Astrocyte (in vitro differentiated cells and primary cell): ENCODE results near the gene C16orf95. TPM values are rescaled to one million over a fixed set of nuclear protein-coding genes. Genes with fewer than 3 reads are reported as not detected.

Experiments used
- DNase-seq: peaks from one replicate; pipeline ENCODE4 v3.0.0-alpha.2; 2010; ENCODE audit warnings: low read depth
- FAIRE-seq: peaks from 2 replicates; lab custom pipeline; 2011; peaks lifted over from hg19 to GRCh38; lab: Jason Lieb, UNC
- H2AFZ ChIP-seq: 2 replicates; pipeline ENCODE4 v1.6.0; 2012; ENCODE audit warnings: low read depth, low read length, inconsistent platforms
- H3K27ac ChIP-seq: 2 replicates; pipeline ENCODE4 v1.5.1; 2011; ENCODE audit warnings: low read depth, low read length, inconsistent platforms
- H3K27me3 ChIP-seq: 2 replicates; pipeline ENCODE4 v1.6.0; 2011; ENCODE audit warnings: low read length, inconsistent platforms; ENCODE audit not compliant: insufficient read depth
- H3K36me3 ChIP-seq: 2 replicates; pipeline ENCODE4 v1.5.1; 2011; ENCODE audit warnings: low read length, inconsistent platforms; ENCODE audit not compliant: insufficient read depth
- H3K4me1 ChIP-seq: 2 replicates; pipeline ENCODE4 v1.5.1; 2011; ENCODE audit warnings: low read length, inconsistent platforms; ENCODE audit not compliant: insufficient read depth
- H3K4me2 ChIP-seq: 2 replicates; pipeline ENCODE4 v1.6.0; 2012; ENCODE audit warnings: low read length, inconsistent platforms
- H3K4me3 ChIP-seq: 2 replicates; pipeline ENCODE4 v1.5.1; 2011; ENCODE audit warnings: low read depth, mild to moderate bottlenecking, low read length, inconsistent platforms; ENCODE audit not compliant: insufficient read depth
- H3K79me2 ChIP-seq: 2 replicates; pipeline ENCODE4 v1.6.0; 2012; ENCODE audit warnings: mild to moderate bottlenecking, low read length, inconsistent platforms; ENCODE audit not compliant: insufficient read depth
- H3K9ac ChIP-seq: 2 replicates; pipeline ENCODE4 v1.6.0; 2012; ENCODE audit warnings: mild to moderate bottlenecking, low read length, inconsistent platforms
- H3K9me3 ChIP-seq: 2 replicates; pipeline ENCODE4 v1.5.1; 2012; ENCODE audit warnings: low read depth, mild to moderate bottlenecking, low read length, inconsistent platforms; ENCODE audit not compliant: insufficient read depth
- H4K20me1 ChIP-seq: 2 replicates; pipeline ENCODE4 v1.6.0; 2012; ENCODE audit warnings: low read length, inconsistent platforms; ENCODE audit not compliant: insufficient read depth
- H3K27ac Mint-ChIP-seq: one replicate; pipeline ENCODE4 v1.8.0; 2021; ENCODE audit warnings: mild to moderate bottlenecking, mixed read lengths; ENCODE audit not compliant: unreplicated experiment
- H3K27me3 Mint-ChIP-seq: one replicate; pipeline ENCODE4 v1.8.0; 2021; ENCODE audit warnings: low read depth, mixed read lengths; ENCODE audit not compliant: unreplicated experiment
- H3K36me3 Mint-ChIP-seq: one replicate; pipeline ENCODE4 v1.8.0; 2021; ENCODE audit warnings: low read depth, mixed read lengths; ENCODE audit not compliant: unreplicated experiment
- H3K4me1 Mint-ChIP-seq: one replicate; pipeline ENCODE4 v1.8.0; 2021; ENCODE audit warnings: low read depth, mixed read lengths; ENCODE audit not compliant: unreplicated experiment
- H3K4me3 Mint-ChIP-seq: one replicate; pipeline ENCODE4 v1.8.0; 2021; ENCODE audit warnings: mild to moderate bottlenecking, moderate library complexity, mixed read lengths; ENCODE audit not compliant: unreplicated experiment
- H3K9me3 Mint-ChIP-seq: one replicate; pipeline ENCODE4 v1.8.0; 2021; ENCODE audit warnings: mild to moderate bottlenecking, mixed read lengths; ENCODE audit not compliant: unreplicated experiment
- CTCF ChIP-seq: IDR thresholded peaks from 2 replicates; pipeline ENCODE4 v1.5.1; 2011; ENCODE audit warnings: low read depth, mild to moderate bottlenecking, inconsistent platforms, low read length, moderate library complexity; ENCODE audit not compliant: insufficient read depth
- EZH2 ChIP-seq: IDR thresholded peaks from 2 replicates; pipeline ENCODE4 v1.6.1; 2012; ENCODE audit warnings: mild to moderate bottlenecking, low read length, inconsistent platforms; ENCODE audit not compliant: insufficient read depth
- total RNA-seq: library from RNA; stranded (reverse); gene quantifications from 2 replicates; pipeline ENCODE4 v1.2.1, GENCODE V29; 2021

The C16orf95 gene
- total RNA-seq, 1 donor from 2014 or later = 3.3 TPM

DNA sequence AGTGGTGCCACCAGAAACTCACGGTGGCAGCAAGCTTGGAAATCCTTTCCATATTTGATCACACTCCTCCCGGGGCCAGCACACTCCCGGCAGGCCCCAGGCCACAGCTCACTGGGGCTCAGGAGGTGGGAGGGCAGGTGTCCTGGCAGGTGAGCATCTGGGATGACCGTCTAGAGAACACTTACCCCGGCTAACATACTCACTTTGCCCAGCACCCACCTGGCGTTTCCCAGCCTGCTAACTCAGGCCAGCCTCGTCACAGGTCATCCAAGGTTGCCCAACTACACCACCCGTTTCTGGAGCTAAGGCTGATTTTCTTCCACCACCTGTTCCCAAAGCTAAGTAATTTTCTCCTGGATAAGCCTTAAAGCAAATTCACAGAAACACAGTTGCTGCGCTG, 41.5 kb upstream of the C16orf95 start:
- no peak for DNase-seq

DNA sequence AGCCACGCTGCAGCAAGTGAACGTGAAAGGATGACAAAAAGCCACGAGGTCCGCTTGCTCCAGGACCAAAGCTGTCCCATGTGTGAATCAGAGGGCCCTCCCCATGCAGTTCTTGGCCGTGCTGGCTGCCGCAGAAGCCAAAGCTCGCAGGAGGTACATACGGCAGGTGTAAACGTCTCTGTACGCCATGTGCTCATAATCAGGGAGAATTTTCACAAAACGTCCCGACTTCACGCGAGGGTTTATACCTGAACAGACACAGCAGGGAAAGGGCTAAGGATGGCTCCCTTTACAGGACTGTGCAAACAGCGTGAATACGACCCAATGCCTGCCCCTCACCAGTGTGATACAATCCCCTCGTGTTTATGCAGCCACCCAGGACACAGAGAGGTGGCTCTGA, 41.1 kb upstream of the C16orf95 start:
- H3K4me3 ChIP-seq = no peak overlapping the region
- no peaks in the 10 kb centered on the region for H3K4me1 ChIP-seq
- no peak overlapping the region for H3K4me2 ChIP-seq
- H3K9me3 Mint-ChIP-seq = no peaks in the 10 kb centered on the region
- FAIRE-seq = no peak
- no peak overlapping the region for H3K27ac ChIP-seq
- peaks cover 24% of the 10 kb centered on the region for H3K79me2 ChIP-seq
- H3K9ac ChIP-seq = no peak overlapping the region
- H2AFZ ChIP-seq = no peak overlapping the region
- no peaks in the 10 kb centered on the region for H3K9me3 ChIP-seq
- H3K36me3 Mint-ChIP-seq = peaks cover 21% of the 10 kb centered on the region
- TF ChIP-seq CTCF = no peak
- no peak for TF ChIP-seq EZH2
- no peak for DNase-seq
- H3K4me1 Mint-ChIP-seq = peaks cover 9% of the 10 kb centered on the region
- H3K27me3 ChIP-seq = no peaks in the 10 kb centered on the region
- peaks cover 12% of the 10 kb centered on the region for H3K36me3 ChIP-seq
- no peaks in the 10 kb centered on the region for H3K27me3 Mint-ChIP-seq
- H3K27ac Mint-ChIP-seq = no peak overlapping the region
- peaks cover 44% of the 10 kb centered on the region for H4K20me1 ChIP-seq
- H3K4me3 Mint-ChIP-seq = no peak overlapping the region

More for the DNA sequence above, 41.5 kb upstream of the C16orf95 start:
- peaks cover 9% of the 10 kb centered on the region for H3K4me1 Mint-ChIP-seq
- TF ChIP-seq EZH2 (no peak), CTCF (no peak)
- Histone ChIP-seq H3K4me1 (no peaks in the 10 kb centered on the region), H3K4me3 (no peak overlapping the region), H3K79me2 (peaks cover 27% of the 10 kb centered on the region), H3K36me3 (peaks cover 12% of the 10 kb centered on the region), H3K27ac (no peak overlapping the region), H3K9ac (no peak overlapping the region), H2AFZ (no peak overlapping the region), H3K27me3 (no peaks in the 10 kb centered on the region), H3K9me3 (no peaks in the 10 kb centered on the region), H3K4me2 (no peak overlapping the region), H4K20me1 (peaks cover 49% of the 10 kb centered on the region)
- FAIRE-seq = no peak
- no peak overlapping the region for H3K4me3 Mint-ChIP-seq
- no peaks in the 10 kb centered on the region for H3K9me3 Mint-ChIP-seq
- peaks cover 21% of the 10 kb centered on the region for H3K36me3 Mint-ChIP-seq
- no peaks in the 10 kb centered on the region for H3K27me3 Mint-ChIP-seq
- H3K27ac Mint-ChIP-seq = no peak overlapping the region

DNA sequence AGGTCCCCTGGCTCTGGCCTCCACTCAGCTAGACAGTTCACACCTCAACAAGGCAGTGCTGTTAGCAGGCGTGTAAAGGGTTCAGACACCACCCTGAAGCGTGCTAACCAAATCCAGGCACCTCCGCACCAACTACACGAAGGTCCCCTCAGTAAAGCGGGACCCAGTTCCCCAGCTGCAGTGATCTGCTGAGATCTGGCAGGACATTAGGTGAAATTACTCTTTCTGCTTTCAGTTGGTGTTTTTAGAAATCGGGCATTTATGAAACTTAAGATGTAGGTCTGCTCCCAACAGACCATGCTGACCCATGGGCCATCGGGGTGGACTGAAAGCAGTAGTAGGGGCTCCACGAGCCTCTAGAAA, 39.3 kb upstream of the C16orf95 start:
- no peak overlapping the region for H3K4me2 ChIP-seq
- H3K9me3 ChIP-seq = no peaks in the 10 kb centered on the region
- H3K79me2 ChIP-seq = peaks cover 12% of the 10 kb centered on the region
- TF ChIP-seq CTCF = no peak
- no peak for TF ChIP-seq EZH2
- no peak overlapping the region for H3K4me3 Mint-ChIP-seq
- no peaks in the 10 kb centered on the region for H3K27me3 ChIP-seq
- H3K27ac Mint-ChIP-seq = no peak overlapping the region
- no peaks in the 10 kb centered on the region for H3K27me3 Mint-ChIP-seq
- no peak overlapping the region for H2AFZ ChIP-seq
- no peaks in the 10 kb centered on the region for H3K9me3 Mint-ChIP-seq
- DNase-seq (no peak), FAIRE-seq (no peak)
- H3K36me3 ChIP-seq = peaks cover 12% of the 10 kb centered on the region
- peaks cover 38% of the 10 kb centered on the region for H4K20me1 ChIP-seq
- no peak overlapping the region for H3K4me3 ChIP-seq
- peaks cover 5% of the 10 kb centered on the region for H3K4me1 Mint-ChIP-seq
- no peak overlapping the region for H3K9ac ChIP-seq
- H3K36me3 Mint-ChIP-seq = peaks cover 19% of the 10 kb centered on the region
- no peak overlapping the region for H3K27ac ChIP-seq
- H3K4me1 ChIP-seq = no peaks in the 10 kb centered on the region
